ENCODE results near the gene LGI4.

Gene LGI4

DNA sequence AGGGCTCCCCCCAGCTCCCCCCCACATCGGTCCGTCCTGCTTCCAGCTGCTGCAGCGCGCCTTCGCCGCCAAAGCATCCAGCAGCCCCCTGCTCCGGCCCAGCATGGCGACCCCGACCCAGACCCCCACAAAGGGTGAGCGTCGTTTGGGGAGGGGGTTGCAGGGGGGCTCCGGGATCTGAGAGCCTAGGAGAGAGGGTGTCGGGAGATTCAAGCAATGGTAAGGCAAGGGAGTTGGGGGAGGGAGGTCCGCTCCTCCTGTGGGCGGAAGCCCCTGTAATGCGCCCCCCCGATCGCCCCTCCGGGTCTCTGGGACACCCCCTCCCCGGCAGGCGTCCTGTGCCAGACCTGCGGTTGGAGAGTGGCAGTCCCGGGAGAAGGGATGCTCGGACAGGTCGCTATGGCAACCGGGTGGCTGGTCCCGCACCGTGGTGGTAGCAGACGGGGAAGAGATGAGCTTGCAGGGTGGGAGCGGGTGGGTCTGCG, 8.4 kb upstream of the LGI4 start, which contains the start of gene FXYD7:
Gene FXYD7 (plus strand): TSS at position 25 of the 485 bp plus-strand sequence. CDS start 79 bp downstream, at position 104.
- no peaks in the 10 kb centered on the region for H3K36me3 ChIP-seq (ENCODE audit: insufficient read depth, low read length)
- peak within 1 kb of the TSS; percentile 37 for H3K27ac ChIP-seq (ENCODE audit: low read depth, low read length, poor library complexity, severe bottlenecking)
- no peaks in the 10 kb centered on the region for H3K27me3 ChIP-seq (ENCODE audit: insufficient read depth, low read length)
- H3K9me3 ChIP-seq (ENCODE audit: low read length), result no peaks in the 10 kb centered on the region
- H3K79me2 ChIP-seq (ENCODE audit: insufficient read depth, low read length), result no peaks in the 10 kb centered on the region
- H3F3A ChIP-seq (ENCODE audit: insufficient read depth, low read length), result no peaks in the 10 kb centered on the region; the same call in 1 of the 2 replicates
- no peaks in the 10 kb centered on the region for H4K20me1 ChIP-seq (ENCODE audit: insufficient read depth, low read length)
- TF ChIP-seq, protein P1, sequence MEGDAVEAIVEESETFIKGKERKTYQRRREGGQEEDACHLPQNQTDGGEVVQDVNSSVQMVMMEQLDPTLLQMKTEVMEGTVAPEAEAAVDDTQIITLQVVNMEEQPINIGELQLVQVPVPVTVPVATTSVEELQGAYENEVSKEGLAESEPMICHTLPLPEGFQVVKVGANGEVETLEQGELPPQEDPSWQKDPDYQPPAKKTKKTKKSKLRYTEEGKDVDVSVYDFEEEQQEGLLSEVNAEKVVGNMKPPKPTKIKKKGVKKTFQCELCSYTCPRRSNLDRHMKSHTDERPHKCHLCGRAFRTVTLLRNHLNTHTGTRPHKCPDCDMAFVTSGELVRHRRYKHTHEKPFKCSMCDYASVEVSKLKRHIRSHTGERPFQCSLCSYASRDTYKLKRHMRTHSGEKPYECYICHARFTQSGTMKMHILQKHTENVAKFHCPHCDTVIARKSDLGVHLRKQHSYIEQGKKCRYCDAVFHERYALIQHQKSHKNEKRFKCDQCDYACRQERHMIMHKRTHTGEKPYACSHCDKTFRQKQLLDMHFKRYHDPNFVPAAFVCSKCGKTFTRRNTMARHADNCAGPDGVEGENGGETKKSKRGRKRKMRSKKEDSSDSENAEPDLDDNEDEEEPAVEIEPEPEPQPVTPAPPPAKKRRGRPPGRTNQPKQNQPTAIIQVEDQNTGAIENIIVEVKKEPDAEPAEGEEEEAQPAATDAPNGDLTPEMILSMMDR (IDR thresholded peaks at IDR 0.05; ENCODE audit: low read length), result no peak
- no peak for TF ChIP-seq EZH2 (IDR thresholded peaks at IDR 0.05; ENCODE audit: borderline replicate concordance, low read length)
- peak within 1 kb of the TSS; percentile 62 for H3K4me2 ChIP-seq (ENCODE audit: low read length)
- H2AFZ ChIP-seq (ENCODE audit: low read length), result no peak within 1 kb of the TSS
- peak within 1 kb of the TSS; percentile 44 for H3K4me3 ChIP-seq (ENCODE audit: low read depth, low read length, poor library complexity, severe bottlenecking)
- no peaks in the 10 kb centered on the region for H3K9me2 ChIP-seq (ENCODE audit: low read depth, low read length)
- peak within 1 kb of the TSS; percentile 27; the same call in 1 of the 2 replicates for H3K9ac ChIP-seq (ENCODE audit: low read length)
- H3K4me1 ChIP-seq (ENCODE audit: insufficient read depth, low read length, severe bottlenecking), result peaks cover 15% of the 10 kb centered on the region

DNA sequence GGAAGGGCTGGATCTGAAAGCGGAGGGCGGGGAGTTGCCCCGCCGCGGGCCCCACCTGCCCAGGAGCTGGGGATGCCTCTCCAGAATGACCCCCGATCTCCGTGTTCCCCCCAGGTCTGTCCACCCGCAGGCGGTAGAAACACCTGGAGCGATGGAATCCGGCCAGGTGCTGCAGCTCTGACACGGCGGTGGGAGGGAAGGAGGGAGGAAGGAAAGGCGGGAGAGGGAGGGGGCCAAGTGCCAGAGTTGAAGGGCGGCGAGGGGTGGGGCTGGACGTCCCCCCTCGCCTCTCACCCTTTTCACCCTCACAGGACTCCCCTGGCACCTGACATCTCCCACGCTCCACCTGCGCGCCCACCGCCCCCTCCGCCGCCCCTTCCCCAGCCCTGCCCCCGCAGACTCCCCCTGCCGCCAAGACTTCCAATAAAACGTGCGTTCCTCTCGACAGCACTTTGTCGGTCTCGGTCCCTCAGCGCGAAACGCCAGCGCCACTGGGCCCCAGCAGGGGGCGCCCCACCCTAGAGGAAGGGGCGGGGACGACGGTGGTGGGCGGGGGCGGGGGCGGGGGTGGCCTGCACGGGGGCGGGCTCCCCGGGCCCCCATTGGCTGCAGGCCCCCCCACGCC, 7.9 kb upstream of the LGI4 start:
- Histone ChIP-seq H3K4me2 (ENCODE audit: low read length) (peak overlapping the region; percentile 62), H3K9ac (ENCODE audit: low read length) (peak overlapping the region; percentile 27; the same call in 1 of the 2 replicates), H3K27me3 (ENCODE audit: insufficient read depth, low read length) (no peaks in the 10 kb centered on the region), H2AFZ (ENCODE audit: low read length) (no peak overlapping the region), H3F3A (ENCODE audit: insufficient read depth, low read length) (no peaks in the 10 kb centered on the region; the same call in 1 of the 2 replicates), H3K4me3 (ENCODE audit: low read depth, low read length, poor library complexity, severe bottlenecking) (peak overlapping the region; percentile 44), H3K79me2 (ENCODE audit: insufficient read depth, low read length) (no peaks in the 10 kb centered on the region), H3K9me3 (ENCODE audit: low read length) (no peaks in the 10 kb centered on the region), H3K36me3 (ENCODE audit: insufficient read depth, low read length) (no peaks in the 10 kb centered on the region), H4K20me1 (ENCODE audit: insufficient read depth, low read length) (no peaks in the 10 kb centered on the region), H3K4me1 (ENCODE audit: insufficient read depth, low read length, severe bottlenecking) (peaks cover 15% of the 10 kb centered on the region), H3K9me2 (ENCODE audit: low read depth, low read length) (no peaks in the 10 kb centered on the region), H3K27ac (ENCODE audit: low read depth, low read length, poor library complexity, severe bottlenecking) (no peak overlapping the region)
- no peak for TF ChIP-seq EZH2 (IDR thresholded peaks at IDR 0.05; ENCODE audit: borderline replicate concordance, low read length)
- TF ChIP-seq, protein P1 (IDR thresholded peaks at IDR 0.05; ENCODE audit: low read length), result peak; percentile 36; the same call in 1 of the 2 replicates

DNA sequence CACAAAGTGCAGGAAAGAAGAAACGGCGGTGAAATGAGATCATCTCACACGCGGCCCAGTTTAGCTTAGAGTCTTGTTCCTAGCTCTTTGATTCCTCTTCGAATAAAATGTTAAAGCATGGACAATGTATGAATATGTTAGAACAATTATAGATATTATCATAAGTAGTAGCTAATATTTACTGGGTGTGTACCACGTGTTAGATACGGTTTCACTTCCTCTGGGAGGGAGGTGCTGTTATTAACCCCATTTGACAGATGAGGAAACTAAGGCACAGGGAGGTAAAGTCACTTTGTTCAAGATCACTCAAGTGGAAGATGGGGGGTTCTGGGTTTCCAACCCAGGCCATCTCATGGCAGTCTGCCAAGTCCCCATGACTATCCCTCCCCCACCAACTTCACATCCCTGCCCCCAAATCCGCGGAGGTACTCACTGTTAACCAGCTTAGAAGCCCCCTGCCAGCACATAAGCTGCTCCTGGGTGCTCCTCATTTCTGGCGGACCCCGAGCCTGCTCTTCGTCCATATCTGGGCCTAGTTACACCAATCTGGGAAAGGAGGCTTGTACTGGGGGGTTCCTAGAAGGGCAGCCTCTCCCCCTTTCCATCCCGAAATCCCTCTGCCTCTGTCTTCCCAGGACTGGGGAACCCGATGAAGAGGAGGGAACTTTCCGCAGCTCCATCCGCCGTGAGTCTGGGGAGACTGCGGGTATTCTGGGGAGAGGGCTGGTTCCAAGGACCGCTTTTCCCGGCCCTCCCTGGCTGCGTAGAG, 7.2 kb upstream of the LGI4 start:
- H3K9me2 ChIP-seq (ENCODE audit: low read depth, low read length), result no peaks in the 10 kb centered on the region
- no peaks in the 10 kb centered on the region for H3K9me3 ChIP-seq (ENCODE audit: low read length)
- peak overlapping the region; percentile 44 for H3K4me3 ChIP-seq (ENCODE audit: low read depth, low read length, poor library complexity, severe bottlenecking)
- H3K4me1 ChIP-seq (ENCODE audit: insufficient read depth, low read length, severe bottlenecking), result peaks cover 15% of the 10 kb centered on the region
- H3F3A ChIP-seq (ENCODE audit: insufficient read depth, low read length), result no peaks in the 10 kb centered on the region; the same call in 1 of the 2 replicates
- H3K79me2 ChIP-seq (ENCODE audit: insufficient read depth, low read length), result no peaks in the 10 kb centered on the region
- peak overlapping the region; percentile 37 for H3K27ac ChIP-seq (ENCODE audit: low read depth, low read length, poor library complexity, severe bottlenecking)
- no peaks in the 10 kb centered on the region for H4K20me1 ChIP-seq (ENCODE audit: insufficient read depth, low read length)
- H2AFZ ChIP-seq (ENCODE audit: low read length), result no peak overlapping the region
- peak overlapping the region; percentile 28; the same call in 1 of the 2 replicates for H3K9ac ChIP-seq (ENCODE audit: low read length)
- TF ChIP-seq EZH2 (IDR thresholded peaks at IDR 0.05; ENCODE audit: borderline replicate concordance, low read length), result no peak
- TF ChIP-seq, protein P1 (IDR thresholded peaks at IDR 0.05; ENCODE audit: low read length), result no peak
- H3K4me2 ChIP-seq (ENCODE audit: low read length), result peak overlapping the region; percentile 62
- no peaks in the 10 kb centered on the region for H3K36me3 ChIP-seq (ENCODE audit: insufficient read depth, low read length)
- no peaks in the 10 kb centered on the region for H3K27me3 ChIP-seq (ENCODE audit: insufficient read depth, low read length)
